Measurements from ENCODE around the gene CFD.
"Not testable (repeated sequence)": the region's sequence is repeated elsewhere in the genome, so short reads cannot be mapped to it uniquely, and the experiment has no call there.

The CFD gene

DNA sequence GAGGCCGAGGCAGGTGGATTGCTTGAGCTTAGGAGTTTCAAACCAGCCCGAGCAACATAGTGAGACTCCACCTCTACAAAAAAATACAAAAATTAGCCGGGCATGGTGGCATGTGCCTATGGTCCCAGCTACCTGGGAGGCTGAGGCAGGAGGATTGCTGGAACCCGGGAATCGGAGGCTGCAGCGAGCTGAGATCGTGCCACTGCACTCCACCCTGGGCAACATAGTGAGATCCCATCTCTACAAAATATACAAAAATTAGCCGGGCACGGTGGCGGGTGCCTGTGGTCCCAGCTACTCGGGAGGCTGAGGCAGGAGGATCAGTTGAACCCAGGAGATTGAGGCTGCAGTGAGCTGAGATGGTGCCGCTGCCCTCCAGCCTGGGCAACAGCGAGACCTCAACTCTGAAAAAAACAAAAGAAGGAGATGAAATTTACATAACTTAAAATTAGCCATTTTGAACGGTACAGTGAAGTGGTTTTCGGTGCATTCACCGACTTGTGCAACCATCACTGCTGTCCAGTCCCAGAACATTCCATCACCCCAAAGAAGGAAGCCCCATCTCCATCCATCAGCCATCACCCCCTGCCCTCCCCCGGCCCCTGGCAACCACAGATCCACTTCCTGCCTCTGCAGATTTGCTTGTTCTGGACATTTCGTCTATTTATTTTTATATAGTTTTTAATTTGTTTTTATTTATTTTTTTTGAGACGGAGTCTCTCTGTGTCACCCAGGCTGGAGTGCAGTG, 33.4 kb upstream of the CFD start:
- DNase-seq = no peak

DNA sequence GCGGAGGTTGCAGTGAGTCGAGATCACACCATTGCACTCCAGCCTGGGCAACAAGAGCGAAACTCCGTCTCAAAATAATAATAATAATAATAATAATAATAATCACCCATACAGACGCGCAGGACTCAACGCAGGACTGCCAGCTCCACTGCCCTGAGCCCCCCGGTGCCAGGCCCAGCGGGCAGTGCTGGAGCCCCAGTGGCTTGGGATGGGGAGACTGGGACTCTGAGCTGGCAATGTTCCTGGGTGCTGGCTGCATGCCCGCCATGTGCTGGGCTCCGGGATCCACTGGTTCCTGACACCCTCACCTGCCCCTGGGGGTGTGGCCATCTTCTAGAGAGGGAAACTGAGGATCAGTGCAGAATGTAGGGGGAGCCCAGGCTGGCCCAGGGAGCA, 32.2 kb upstream of the CFD start:
- DNase-seq = no peak

DNA sequence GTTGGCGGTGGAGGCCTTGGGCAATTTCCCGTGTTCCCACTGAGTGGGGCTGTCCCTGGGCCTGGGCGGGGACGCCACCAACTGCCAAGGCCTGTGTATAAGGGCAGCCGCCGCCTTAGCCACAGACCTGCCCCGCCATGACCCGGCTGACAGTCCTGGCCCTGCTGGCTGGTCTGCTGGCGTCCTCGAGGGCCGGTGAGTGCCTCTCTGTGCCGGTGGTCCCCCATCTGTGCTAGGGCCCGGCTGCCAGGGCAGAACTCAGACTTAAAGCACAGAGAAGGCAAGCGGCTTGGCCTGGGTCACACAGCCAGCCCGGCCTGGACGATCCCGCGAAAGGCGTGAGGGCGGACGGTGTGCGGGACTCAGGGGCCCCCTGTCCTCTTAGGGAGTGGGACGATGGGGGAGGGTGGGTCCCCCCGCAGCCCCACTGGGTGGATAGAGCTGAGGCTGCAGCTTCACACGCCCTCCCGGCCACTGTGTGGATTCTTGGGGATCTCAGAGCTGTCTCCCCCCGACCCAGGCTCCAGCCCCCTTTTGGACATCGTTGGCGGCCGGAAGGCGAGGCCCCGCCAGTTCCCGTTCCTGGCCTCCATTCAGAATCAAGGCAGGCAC, 31.6 kb upstream of the CFD start, which contains the start of gene AZU1:
Gene AZU1, plus strand, starts transcription at position 128 of the 612 bp plus-strand sequence. Its CDS starts 10 bp downstream, at position 138.
- DNase-seq = no peak

DNA sequence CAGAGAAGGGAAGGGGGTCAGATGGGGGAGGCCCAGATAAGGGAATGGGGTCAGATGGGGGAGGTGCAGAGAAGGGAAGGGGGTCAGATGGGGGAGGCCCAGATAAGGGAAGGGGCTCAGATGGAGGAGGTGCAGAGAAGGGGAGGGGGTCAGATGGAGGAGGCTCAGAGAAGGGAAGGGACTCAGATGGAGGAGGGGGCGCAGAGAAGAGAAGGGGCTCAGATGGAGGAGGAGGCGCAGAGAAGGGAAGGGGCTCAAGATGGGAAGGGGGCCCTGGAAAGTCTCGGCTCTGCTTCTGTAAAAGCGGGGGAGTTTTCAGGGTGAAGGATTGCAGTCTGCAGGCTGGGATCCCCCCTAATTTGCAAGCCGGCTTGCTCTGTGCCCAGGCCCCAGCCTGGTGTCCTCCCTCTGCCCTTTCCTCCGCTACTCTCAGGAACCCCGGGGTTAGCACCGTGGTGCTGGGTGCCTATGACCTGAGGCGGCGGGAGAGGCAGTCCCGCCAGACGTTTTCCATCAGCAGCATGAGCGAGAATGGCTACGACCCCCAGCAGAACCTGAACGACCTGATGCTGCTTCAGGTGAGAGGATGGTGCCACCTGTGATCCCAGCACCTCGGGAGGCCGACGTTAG, 30.2 kb upstream of the CFD start:
- no peak for DNase-seq

DNA sequence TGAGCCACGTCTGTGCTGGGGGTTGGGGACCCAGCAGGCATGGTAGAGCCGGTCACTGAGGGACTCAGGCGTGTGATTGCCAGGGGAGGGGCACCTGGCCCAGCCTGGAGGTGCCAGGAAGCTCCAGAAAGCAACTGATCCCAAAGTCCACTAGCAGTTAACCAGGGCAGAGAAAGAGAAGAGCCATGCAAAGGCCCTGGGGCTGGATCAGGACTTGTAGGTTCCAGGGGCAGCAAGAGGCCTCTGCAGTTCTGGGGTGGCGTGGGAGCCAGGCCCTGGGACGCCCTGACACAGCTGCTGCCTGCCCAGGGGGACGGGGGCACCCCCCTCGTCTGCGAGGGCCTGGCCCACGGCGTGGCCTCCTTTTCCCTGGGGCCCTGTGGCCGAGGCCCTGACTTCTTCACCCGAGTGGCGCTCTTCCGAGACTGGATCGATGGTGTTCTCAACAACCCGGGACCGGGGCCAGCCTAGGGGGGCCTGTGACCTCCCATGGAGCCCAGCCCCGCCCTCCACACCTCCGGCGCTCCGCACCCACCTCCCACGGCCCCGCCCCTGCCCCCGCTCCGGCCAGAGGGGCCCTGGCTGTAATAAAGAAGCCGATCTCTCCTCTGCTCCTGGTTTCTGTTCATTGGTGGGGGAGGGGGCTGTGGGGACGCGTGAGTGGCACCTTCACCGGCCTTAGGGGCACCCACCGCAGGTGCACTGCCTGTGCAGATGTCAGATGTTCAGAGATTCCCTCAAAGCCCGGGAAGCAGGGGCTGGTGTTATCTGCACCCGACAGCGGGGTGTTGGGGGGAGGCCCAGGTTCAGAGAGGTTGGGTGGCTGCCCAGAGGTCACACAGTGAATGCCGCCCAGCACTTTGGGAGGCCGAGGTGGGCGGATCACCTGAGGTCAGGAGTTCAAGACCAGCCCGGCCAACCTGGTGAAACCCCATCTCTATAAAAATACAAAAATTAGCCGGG, 27.8 kb upstream of the CFD start:
- no peak for DNase-seq

DNA sequence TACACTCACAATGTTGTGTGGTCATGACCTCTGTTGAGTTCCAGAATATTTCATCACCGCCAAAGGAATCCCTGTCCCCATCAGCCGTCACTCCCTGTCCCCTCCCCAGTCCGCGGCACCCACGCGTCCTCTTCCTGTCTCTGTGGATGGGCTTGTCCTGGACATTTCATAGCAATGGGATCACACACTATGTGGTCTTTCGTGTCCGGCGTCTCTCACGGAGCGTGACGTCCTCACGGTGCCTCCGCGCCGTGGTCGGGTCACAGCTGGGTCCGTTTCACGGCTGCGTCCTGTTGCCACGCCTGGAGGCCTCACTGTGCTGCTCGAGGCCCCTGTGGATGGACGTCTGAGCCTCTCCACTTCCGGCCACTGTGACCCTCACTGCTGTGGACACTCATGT, 25.2 kb upstream of the CFD start:
- DNase-seq = no peak

DNA sequence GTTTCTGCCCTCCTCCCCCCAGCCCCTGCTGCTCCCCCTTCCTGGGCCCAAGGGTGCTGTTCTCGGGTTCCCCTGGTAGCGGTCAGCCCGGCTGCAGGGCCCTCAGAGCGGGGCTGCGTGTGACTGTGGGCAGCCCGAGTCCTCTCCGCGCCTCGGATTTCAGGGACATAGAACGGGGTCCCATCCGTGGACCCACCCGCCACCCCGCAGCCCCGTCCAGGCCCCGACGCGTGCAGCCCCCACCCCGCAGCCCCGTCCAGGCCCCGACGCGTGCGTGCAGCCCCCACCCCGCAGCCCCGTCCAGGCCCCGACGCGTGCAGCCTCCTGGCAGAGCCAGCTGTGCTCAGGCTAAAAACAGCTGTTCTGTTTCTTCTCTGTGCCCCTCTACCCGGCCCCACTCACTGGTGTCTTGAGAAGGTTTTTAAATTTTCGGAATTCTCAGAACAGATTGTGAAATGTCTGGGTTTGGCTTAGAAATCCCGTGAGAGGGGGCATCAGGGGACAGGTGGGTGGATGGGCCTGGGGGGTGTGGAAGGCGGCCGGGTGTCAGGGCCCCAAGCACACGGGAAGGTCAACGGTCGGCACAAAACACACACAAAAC, 24.2 kb upstream of the CFD start:
- DNase-seq = no peak

DNA sequence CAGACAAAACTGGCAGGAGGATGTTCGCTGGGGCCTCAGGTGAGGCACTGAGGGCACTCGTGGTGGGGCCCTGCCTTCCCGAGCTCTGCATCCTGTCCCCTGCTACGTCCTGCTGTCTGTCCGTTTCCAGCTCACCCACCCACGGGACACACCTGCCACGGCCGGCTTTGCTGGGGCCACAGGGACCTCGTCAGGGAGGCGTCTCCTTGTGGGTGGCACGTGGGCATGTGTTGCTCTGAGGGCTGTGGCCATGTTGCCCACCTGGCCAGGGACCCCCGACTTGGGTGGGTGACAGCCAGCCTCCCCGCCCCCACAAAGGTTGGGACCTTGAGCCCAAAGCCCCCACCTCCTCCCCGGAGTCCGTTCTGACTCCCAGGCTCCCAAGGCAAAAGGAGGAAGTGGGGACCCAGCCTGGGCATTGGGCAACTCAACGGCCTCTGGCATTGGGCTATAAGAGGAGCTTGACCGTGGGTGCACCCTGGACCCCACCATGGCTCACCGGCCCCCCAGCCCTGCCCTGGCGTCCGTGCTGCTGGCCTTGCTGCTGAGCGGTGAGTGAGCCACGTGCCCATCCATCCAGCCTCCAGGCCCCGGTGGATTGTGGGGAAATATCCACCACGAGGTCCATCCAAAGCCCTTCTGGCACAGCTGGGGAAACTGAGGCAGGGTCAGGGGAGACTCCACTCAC, 18.8 kb upstream of the CFD start, which contains the start of gene PRTN3:
Gene PRTN3, plus strand, starts transcription at position 481 of the 688 bp plus-strand sequence. Its CDS starts 10 bp downstream, at position 491.
- no peak for DNase-seq

DNA sequence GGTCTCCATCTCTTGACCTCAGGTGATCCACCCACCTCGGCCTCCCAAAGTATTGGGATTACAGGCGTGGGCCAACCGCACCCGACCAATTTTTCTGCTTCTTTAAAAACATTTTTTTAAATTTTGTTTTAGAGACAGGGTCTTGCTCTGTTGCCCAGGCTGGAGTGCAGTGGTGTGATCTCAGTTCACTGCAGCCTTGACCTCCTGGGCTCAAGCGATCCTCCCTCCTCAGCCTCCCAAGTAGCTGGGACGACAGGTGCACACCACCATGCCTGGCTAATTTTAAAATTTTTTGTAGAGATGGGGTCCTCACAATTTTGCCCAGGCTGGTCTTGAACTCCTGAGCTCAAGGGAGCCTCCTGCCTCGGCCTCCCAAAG, 16.7 kb upstream of the CFD start:
- not testable (repeated sequence) for DNase-seq

DNA sequence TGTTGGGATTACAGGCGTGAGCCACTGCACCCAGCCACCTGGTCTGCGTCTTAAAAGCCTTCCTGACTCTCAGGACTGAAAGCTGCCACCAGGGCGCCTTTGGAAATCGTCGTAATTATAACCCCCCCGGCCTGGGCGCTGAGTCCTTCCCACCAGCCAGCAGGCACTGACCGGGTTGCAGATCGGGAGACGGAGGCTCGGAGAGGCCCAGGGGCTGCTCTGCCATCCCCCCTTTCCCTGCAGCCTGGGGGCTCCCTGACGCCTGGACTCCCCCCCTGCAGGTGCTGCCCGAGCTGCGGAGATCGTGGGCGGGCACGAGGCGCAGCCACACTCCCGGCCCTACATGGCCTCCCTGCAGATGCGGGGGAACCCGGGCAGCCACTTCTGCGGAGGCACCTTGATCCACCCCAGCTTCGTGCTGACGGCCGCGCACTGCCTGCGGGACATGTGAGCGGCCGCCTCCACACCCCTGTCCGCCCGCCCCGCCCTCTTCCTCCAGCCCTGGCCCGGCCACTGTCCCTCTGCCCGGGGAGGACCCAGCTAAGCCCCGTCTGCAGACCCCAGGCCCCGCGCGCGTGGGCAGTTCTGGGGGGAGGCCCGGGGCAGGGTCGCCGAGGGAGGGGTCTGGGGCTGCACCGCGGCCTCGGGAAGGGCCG, 16.2 kb upstream of the CFD start:
- no peak for DNase-seq

DNA sequence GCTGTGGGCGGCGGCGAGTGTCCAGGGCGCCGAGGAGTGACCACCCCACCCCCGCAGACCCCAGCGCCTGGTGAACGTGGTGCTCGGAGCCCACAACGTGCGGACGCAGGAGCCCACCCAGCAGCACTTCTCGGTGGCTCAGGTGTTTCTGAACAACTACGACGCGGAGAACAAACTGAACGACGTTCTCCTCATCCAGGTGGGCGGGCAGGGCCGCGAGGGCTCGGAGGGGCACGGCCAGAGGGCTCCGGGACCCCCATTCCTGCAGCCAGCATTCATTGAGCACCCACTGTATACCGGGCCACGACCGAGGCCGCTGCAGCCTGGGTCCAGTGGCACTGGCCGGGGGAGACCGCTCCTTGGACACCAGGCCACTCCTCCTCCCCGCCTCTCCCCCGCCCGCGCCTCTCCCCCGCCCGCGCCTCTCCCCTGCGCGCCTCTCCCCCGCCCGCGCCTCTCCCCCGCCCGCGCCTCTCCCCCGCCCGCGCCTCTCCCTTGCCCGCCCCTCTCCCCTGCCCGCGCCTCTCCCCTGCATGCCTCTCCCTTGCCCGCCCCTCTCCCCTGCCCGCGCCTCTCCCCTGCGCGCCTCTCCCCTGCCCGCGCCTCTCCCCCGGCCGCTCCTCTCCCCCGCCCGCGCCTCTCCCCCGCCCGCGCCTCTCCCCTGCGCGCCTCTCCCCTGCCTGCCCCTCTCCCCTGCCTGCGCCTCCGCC, 15.5 kb upstream of the CFD start:
- DNase-seq = no peak

DNA sequence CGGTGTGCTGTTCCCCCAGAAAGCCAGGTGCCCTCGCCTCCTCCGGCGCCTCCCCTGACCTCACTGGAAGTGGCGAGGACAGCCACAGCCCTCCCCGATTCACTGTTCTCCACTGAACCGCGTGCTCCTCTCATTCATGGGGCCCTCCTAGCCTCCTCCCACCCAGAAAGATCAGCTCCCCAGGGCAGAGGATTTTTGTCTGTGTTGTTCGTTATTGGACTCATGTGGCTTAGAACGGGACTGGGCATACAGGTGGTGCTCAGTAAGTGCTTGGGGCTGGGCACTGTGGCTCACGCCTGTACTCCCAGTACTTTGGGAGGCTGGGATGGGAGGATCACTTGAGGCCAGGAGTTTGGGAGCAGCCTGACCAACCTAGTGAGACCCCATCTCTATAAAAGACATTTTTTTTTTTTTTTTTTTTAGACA, 14.9 kb upstream of the CFD start:
- no peak for DNase-seq

DNA sequence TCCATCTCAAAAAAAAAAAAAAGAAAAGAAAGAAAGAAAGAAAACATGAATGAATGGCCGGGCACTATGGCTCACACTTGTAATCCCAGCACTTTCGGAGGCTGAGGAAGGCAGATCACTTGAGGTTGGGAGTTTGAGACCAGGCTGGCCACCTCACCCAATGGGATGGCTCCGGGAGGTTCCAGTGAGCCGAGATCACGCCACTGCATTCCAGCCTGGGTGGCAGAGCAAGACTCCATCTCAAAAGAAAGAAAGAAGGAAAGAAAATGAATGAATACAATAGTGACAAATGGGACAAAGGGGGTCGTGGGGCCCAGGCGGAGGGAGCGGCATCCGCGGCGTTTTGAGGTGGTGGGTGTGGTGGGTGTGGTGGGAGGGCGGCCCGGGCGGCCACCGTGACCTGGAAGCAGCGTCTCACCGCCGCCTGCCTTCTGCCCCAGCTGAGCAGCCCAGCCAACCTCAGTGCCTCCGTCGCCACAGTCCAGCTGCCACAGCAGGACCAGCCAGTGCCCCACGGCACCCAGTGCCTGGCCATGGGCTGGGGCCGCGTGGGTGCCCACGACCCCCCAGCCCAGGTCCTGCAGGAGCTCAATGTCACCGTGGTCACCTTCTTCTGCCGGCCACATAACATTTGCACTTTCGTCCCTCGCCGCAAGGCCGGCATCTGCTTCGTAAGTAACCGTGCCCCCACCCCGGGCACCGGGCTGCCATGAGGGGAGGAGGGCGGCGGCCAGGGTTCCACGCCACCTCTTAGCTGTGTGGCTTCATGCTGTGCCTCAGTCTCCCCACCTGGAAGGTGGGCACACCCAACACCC, 13.6 kb upstream of the CFD start:
- no peak for DNase-seq

DNA sequence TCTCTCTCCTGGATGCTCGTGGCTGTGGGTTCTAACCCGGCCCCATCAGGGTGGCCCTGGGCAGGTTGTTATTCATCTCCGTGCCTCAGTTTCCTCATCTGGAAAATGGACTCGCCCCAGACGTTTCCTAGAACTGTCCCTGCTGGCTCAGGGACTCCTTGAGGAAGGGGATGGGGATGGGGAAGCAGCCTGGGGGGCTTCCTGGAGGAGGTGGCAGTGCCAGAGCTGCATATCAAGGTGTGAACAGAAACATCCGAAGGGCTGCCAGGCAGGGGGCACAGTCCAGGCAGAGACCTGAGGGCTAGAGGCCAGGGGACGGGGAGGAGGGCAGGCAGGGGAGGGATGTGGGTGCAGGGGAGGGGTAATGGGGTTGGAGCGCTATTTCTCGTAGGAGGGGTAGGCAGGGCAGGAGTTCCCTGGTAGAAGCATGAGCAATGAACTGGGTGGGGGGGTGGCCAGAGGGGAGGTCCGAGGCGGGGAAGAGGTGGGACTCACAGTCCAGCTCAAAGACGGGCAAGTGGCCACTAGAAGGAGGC, 11.0 kb upstream of the CFD start:
- DNase-seq = no peak

DNA sequence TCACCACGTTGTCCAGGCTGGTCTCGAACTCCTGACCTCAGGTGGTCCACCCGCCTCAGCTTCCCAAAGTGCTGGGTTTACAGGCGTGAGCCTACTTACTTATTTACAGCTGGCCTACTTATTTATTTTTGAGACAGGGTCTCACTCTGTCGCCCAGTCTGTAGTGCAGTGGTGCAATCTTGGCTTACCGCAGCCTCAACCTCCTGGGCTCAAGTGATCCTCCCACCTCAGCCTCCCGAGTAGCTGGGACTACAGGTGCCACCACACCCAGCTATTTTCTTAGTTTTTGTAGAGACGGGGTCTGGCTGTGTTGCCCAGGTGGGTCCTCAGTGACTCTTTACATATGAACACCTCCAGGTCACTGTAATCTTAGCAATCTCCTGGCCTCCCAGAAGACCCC, 10.3 kb upstream of the CFD start:
- DNase-seq = not testable (repeated sequence)

DNA sequence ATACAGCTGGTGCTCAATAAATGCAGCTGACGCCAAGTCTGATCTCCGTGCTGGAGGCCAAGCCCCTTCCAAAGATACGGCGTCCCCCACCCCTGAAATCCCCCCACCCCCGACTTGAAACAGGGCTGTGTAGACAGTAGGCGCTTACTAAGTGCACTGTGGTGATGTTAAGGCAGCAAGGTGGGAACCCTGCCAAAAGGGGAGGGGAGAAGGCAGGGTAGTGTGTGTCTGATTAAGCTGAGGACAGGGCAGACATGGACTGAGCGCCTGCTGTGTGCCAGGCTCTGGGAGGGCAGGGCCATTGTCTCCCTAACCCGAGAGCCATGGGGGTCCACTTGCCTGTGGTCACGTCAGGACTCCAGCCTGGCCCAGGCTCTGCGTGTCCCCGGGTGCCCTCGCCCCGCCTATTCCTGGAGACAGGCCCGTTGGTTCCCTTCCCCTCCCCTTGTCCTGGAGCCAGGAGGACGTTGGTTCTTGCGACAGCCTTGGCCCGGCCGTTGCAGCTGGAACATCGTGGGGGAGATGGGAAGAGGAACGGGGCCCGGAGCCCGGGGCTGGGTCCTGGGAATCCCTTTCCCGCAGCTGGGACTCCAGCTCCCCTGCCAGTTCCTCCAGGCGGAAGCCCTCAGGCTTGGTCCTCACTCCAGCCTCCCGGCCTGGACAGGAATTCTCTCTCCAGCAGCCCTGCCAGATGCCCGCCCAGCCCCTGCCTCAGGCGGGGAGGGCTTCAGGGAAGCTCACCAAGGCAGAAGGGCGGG, 9.1 kb upstream of the CFD start:
- DNase-seq = no peak

DNA sequence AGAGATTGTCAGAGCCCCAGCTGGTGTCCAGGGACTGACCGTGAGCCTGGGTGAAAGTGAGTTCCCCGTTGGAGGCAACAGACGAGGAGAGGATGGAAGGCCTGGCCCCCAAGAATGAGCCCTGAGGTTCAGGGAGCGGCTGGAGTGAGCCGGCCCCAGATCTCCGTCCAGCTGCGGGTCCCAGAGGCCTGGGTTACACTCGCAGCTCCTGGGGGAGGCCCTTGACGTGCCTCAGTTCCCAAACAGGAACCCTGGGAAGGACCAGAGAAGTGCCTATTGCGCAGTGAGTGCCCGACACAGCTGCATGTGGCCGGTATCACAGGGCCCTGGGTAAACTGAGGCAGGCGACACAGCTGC, 8.5 kb upstream of the CFD start:
- no peak for DNase-seq

DNA sequence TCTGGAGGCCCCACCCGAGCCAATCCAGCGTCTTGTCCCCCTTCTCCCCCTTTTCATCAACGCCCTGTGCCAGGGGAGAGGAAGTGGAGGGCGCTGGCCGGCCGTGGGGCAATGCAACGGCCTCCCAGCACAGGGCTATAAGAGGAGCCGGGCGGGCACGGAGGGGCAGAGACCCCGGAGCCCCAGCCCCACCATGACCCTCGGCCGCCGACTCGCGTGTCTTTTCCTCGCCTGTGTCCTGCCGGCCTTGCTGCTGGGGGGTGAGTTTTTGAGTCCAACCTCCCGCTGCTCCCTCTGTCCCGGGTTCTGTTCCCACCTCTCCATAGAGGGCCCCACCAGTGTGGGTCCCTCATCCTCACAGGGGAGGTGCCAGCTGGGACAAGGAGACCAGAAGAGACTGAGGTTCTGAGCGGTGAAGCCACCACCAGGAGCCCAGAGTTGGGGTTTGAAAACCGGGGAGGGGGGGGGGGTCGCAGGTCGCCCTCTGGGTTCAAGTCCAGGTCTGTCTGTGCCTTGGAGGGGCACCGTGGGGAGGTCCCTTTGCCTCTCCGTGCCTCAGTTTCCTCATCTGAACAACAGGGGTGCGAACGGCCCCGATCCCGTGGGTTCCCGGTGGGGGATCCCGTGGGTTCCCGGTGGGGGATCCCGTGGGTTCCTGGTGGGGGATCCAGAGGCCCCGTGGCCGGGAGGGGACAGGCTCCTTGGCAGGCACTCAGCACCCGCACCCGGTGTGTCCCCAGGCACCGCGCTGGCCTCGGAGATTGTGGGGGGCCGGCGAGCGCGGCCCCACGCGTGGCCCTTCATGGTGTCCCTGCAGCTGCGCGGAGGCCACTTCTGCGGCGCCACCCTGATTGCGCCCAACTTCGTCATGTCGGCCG, 7.1 kb upstream of the CFD start, which contains the start of gene ELANE:
Gene ELANE, plus strand, starts transcription at position 168 of the 878 bp plus-strand sequence. Its CDS starts 26 bp downstream, at position 194.
- DNase-seq = no peak

Measured in activated CD8-positive, alpha-beta memory T cell treated with anti-CD3 and anti-CD28 coated beads, Interleukin-2, amount 50 U/mL, for 48 hours (primary cell).